GM19193 (cell line): ENCODE data around the gene GARS1.

Source experiments
- POLR2A ChIP-seq: IDR thresholded peaks from 4 replicates; pipeline ENCODE4 v1.6.1; 2011; ENCODE audit not compliant: insufficient read depth, insufficient read length; ENCODE audit errors: extremely low read depth

GARS1 gene

GRCh38 chr7:30594540-30595435 lies at the start of gene GARS1:
TSS of gene GARS1 (plus strand) at chr7:30594878. CDS start at chr7:30594922, 44 bp downstream.
- peak; percentile 93 for TF ChIP-seq POLR2A

- no peak for TF ChIP-seq POLR2A
Measured at GRCh38 chr7:30545791-30546555, 48.7 kb upstream of the GARS1 start.

- TF ChIP-seq POLR2A, result no peak
Measured at GRCh38 chr7:30546596-30546995, 48.1 kb upstream of the GARS1 start.

GRCh38 chr7:30548845-30549244 lies 45.8 kb upstream of the GARS1 start:
- no peak for TF ChIP-seq POLR2A

GRCh38 chr7:30549931-30550493 lies 44.7 kb upstream of the GARS1 start:
- no peak for TF ChIP-seq POLR2A

GRCh38 chr7:30552330-30552729 lies 42.3 kb upstream of the GARS1 start:
- no peak for TF ChIP-seq POLR2A

GRCh38 chr7:30553141-30553540 lies 41.5 kb upstream of the GARS1 start:
- no peak for TF ChIP-seq POLR2A

- no peak for TF ChIP-seq POLR2A
Measured at GRCh38 chr7:30553546-30553945, 41.1 kb upstream of the GARS1 start.

- no peak for TF ChIP-seq POLR2A
Measured at GRCh38 chr7:30555525-30555924, 39.2 kb upstream of the GARS1 start.

GRCh38 chr7:30556840-30557239 lies 37.8 kb upstream of the GARS1 start:
- no peak for TF ChIP-seq POLR2A

GRCh38 chr7:30557245-30557644 lies 37.4 kb upstream of the GARS1 start:
- no peak for TF ChIP-seq POLR2A

- TF ChIP-seq POLR2A, result no peak
Measured at GRCh38 chr7:30559611-30560010, 35.1 kb upstream of the GARS1 start.

GRCh38 chr7:30561389-30561788 lies 33.3 kb upstream of the GARS1 start:
- TF ChIP-seq POLR2A, result no peak

- no peak for TF ChIP-seq POLR2A
Measured at GRCh38 chr7:30562498-30562897, 32.2 kb upstream of the GARS1 start.

- TF ChIP-seq POLR2A, result no peak
Measured at GRCh38 chr7:30562909-30563308, 31.8 kb upstream of the GARS1 start.
